HT1080 (cell line): ENCODE data around the gene KRTDAP. TPM values are rescaled to one million over a fixed set of nuclear protein-coding genes. Genes with fewer than 3 reads are reported as not detected.
"Not testable (repeated sequence)": the region's sequence is repeated elsewhere in the genome, so short reads cannot be mapped to it uniquely, and the experiment has no call there.

ENCODE experiments used
- DNase-seq: peaks from one replicate; pipeline ENCODE4 v3.0.0-alpha.2; 2015; ENCODE audit warnings: low read depth
- total RNA-seq: library from RNA; depleted of rRNA; stranded (reverse); fragments of >200 nt; shearing (Covaris generic); gene quantifications from 2 replicates; pipeline ENCODE4 v1.2.3, GENCODE V29; 2014

KRTDAP gene
- total RNA-seq, 1 experiment from 2014 or later, result not detected

DNA sequence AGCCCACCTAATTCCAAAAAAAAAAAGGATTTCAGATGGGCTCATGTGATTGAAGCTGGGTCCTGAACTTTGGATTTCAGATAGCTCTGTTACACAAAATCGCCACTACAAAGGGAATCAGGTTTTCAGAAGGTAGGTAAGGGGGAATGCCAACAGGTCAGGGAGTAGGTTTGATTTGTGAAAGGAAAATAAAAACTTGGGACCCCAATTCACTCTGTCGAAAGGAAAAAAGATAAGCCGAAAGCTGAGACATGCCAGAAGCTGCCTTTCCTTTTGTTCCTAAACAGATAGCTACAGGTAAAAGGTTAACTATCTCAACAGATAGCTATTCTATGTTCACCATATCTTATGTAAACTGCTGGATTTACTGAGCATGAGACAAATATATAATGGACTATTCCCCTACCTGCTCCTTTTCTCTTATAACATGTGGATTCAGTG is 4.0 kb downstream of the KRTDAP start:
- DNase-seq, result no peak

- no peak for DNase-seq
Observed at GRCh38 chr19:35484252-35485036, 5.8 kb downstream of the KRTDAP start.

DNA sequence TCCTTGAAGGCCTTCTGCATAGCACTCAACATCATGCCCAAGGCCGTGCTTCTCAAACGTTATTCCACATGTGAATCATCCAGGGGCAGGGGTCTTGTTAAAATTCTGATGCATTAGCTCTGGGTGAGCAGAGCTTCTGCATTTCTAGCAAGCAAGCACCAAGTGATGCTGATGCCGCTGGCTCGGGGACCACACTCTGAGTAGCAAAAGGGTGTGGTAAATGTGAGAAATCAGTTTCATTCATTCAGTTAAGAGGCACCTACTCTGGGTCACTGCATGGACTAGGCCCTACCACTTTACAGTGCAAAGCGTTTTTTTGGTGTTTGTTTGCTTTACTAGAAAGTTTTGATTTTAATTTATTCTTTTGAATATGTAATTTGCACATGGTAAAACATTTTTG is 7.2 kb downstream of the KRTDAP start:
- no peak for DNase-seq

DNA sequence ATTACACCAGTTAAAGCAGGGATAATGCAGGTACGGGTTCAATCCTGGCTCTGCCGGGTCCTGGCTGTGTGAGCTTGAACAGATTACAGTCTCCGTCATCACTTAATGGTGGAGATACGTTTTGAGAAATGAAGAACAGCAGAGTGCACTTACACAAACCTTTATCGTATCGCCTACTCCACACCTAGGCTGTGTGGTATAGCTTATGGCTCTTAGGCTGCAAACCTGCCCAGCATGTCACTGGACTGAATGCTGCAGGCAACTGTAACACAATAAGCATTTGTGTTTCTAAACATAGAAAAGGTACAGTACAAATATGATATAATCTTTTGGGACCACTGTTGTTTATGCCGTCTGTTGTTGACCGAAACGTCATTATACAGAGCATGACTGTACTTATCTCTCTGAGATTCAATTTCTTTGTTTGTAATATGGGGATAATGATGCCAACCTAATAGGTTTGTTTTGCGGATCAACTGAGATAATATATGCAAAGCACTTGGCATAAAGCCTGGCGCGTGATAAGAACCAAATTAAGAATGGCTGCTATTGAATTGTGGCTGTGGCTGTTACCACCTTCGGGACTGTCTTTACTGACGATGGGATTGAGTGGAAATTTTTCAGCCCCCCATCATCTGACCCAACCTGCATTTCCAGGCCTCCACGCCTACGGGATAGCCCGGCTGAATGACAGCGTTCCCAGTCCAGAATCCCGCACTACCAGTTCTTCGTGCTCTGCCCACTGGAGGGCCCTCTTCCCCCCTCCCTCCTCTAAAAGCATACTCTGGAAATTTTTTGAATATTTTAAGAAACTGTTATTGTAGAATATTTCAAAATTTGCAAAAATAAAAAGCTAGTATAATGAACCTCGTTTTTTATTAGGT is 11.2 kb downstream of the KRTDAP start:
- no peak for DNase-seq

- DNase-seq, result no peak
Observed at GRCh38 chr19:35476149-35476548, 14.1 kb downstream of the KRTDAP start.

- not testable (repeated sequence) for DNase-seq
Observed at GRCh38 chr19:35474594-35474993, 15.7 kb downstream of the KRTDAP start.

DNA sequence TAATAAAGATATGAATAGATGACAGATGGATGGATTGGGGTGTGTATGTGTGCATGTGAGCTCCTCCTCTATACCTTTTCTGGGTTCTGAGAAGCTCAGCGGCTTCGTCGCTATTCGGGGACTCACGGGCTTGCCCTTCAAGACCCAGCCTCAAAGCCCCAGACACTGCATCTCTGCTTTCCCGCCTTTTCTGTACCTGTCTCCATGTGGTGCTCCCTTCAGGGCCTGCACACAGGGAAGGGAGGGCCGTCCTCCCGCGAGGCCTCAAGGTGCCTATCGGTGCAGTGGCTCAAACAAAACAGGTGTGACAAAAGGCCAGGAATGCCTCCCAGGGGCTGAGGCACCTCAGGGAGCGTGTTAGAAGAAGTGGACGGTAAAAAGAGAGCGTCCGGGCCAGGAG is 16.2 kb downstream of the KRTDAP start:
- no peak for DNase-seq

DNA sequence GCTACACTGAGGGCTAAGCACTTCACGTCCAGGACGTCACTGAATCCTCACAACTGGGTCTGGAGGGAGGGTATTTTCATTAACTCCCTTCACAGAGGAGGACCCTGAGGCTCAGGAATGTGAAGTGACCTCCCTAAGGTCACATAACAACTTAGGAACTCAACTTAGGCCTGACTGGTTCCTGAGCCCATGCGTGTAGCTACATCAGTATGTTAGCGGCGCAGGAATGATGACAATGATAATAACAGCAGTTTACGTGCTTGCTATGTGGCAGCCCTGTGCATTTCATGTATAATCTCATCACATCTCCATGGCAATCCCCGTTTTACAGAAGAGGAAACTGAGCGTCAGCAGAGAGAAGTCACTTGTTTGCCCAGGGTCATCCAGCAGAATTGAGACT is 18.3 kb downstream of the KRTDAP start:
- no peak for DNase-seq

DNA sequence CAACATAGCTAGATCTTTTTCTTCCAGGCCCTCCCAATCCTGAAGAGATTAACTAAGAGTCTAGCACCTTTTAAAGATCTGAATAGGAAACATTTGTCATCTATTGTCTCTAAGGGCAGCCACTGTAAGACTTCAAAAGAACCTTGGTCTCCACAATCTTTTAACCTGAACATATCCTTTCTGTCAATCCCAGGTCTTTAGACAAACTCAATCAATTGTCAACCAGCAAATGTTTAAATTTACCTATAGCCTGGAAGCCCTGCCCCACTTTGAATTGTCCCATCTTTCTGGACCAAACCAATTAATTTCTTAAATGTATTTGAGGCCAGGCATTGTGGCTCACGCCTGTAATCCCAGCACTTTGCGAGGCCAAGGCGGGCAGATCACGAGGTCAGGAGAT is 19.2 kb downstream of the KRTDAP start:
- DNase-seq, result not testable (repeated sequence)

DNA sequence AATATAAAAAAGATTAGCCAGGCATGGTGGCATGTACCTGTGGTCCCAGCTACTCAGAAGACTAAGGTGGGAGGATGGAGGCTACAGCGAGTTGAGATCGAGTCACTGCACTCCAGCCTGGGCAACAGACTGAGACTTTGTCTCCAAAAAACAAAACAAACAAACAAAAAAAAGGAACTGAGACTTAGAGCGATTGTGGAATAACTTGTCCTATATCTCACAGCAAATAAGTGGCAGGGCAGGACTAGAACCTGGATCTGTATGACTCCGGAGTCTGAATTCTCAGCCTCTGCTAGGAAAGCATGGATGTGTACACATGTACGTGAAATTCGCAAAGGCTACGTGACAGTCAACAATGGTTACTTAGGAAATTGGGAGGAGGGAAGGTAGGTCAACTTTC is 20.1 kb downstream of the KRTDAP start:
- DNase-seq, result no peak

- DNase-seq, result peak; percentile 43
Observed at GRCh38 chr19:35468637-35469036, 21.6 kb downstream of the KRTDAP start.

GRCh38 chr19:35466259-35466658 is 24.0 kb downstream of the KRTDAP start:
- DNase-seq, result no peak

DNA sequence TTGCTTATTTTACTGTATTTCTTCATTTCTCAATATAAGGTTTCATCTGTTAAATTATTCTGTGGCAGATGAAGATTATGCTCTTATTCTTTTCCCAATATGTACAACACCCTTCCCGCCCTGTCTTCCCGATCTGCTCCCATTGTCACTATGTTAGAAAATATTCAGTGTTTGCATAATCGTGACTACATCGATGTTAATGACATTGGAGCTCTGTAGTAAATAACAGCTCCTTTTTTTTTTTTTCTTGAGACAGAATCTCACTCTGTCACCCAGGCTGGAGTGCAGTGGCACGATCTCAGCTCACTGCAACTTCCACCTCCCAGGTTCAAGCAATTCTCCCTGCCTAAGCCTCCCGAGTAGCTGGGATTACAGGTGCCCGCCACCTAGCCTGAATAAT is 27.3 kb downstream of the KRTDAP start:
- not testable (repeated sequence) for DNase-seq

GRCh38 chr19:35462476-35462953 is 27.7 kb downstream of the KRTDAP start:
- no peak for DNase-seq

DNA sequence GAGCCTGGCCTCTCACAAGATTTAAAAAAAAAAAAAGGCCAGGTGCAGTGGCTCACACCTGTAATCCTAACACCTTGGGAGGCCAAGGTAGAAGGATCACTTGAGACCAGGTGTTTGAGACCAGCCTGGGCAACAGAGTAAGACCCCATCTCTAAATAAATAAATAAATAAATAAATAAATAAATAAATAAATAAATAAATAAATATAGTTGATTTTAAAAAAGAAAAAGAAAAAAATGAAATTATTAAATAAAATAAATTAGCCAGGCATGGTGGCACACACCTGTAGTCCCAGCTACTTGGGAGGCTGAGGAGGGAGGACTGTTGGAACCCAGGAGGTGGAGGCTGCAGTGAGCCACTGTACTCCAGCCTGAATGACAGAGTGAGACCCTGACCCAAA is 28.5 kb downstream of the KRTDAP start:
- DNase-seq, result not testable (repeated sequence)

DNA sequence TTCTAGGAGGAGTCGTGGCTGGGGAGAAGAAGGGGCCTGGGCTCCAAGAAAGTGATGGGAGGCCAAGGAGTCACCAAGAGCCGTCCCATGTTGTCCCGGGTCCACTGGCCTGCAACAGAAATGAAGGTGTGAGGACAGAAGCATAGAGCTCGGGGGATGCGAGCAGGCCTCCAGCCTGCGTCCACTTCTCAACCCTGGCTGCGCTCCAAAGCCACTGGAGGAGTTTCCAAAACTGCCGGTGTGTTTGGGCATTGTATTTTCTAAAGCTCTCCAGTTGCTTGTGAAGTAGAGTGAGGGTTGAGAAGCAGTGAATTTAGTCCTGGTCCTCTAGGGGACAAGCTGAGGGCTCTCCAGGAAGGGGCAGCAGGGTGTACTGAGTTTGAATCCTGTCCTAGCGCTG is 29.2 kb downstream of the KRTDAP start:
- DNase-seq, result no peak

- DNase-seq, result peak; percentile 24
Observed at GRCh38 chr19:35460608-35461007, 29.7 kb downstream of the KRTDAP start.

GRCh38 chr19:35459414-35460082 is 30.7 kb downstream of the KRTDAP start:
- no peak for DNase-seq

DNA sequence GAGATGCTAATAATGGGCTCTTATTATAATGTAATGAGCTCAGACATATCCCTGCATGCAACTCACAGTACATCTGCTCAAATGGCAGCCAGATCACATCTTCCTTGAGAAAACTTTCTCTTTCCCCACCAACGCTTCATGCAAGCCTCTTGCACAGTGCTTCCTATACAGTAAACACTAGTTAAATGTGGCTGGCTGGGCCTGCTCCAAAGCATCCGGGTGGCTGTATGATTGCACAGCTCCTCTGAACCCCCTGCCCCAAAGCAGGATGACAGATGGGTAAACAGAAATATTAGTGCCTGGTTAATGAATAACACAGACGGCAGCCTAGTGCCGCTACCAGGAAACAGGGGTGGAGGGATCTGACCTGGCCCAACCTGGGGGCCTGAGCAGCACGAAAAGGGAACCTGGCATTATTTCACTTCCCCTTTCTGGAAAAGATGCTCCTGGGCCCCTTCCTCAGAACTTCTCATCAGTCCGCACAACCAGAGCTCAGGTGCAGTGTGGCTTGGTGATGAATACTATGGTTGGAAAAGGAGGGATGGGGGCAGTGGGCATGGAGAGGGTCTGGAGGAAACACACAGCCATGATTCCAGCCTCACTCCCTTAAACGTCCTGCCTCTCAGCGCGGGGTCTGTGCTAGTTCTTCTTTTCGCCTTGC is 31.4 kb downstream of the KRTDAP start:
- DNase-seq, result no peak

DNA sequence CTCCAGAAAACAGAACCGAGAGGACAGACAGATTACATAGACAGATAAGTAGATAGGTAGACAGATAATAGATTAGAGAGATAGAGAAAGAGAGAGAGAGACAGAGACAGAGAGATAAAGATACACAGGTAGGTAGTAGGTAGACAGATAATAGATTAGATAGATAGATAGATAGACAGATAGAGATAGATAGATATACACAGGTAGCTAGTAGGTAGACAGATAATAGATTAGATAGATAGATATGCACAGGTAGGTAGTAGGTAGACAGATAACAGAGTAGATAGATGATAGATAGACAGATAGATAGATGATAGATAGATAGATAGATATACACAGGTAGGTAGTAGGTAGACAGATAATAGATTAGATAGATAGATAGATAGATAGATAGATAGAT is 32.1 kb downstream of the KRTDAP start:
- no peak for DNase-seq

DNA sequence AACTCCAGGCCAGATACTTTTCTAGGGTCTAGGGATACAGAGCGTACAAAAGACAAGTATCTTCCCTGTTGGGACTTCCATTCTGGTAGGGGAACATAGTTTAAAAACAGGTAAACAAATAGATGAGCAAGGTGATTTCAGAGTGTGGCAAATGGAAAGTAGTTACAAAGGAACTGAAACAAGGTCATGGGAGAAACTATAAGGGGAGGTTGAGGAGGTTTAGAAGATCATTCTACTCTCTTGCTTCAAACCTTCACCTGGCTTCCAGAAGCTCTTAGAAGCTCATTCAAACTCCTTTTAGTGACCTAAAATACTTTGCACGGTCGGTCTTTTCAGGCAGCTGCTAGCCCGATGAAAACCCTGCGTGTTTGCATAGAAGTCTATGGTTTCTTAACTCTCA is 33.1 kb downstream of the KRTDAP start:
- no peak for DNase-seq
